HEK293T (cell line): ENCODE results near the gene DCPS.

Experiments
- FOXK2 ChIP-seq: fragments of 450-650 bp; IDR thresholded peaks from 2 replicates; pipeline ENCODE4 v1.6.1; 2016; ENCODE audit warnings: mild to moderate bottlenecking
- FOXM1 ChIP-seq: fragments of 450-650 bp; IDR thresholded peaks from 2 replicates; pipeline ENCODE4 v1.6.1; 2017; ENCODE audit warnings: mild to moderate bottlenecking, borderline replicate concordance
- PKNOX1 ChIP-seq: fragments of 450-650 bp; IDR thresholded peaks from 2 replicates; pipeline ENCODE4 v1.6.1; 2016
- SUZ12 ChIP-seq: fragments of 450-650 bp; IDR thresholded peaks from 2 replicates; pipeline ENCODE4 v1.6.1; 2016; ENCODE audit warnings: mild to moderate bottlenecking
- TARDBP ChIP-seq: fragments of 450-650 bp; IDR thresholded peaks from 2 replicates; pipeline ENCODE4 v1.6.1; 2016

DNA sequence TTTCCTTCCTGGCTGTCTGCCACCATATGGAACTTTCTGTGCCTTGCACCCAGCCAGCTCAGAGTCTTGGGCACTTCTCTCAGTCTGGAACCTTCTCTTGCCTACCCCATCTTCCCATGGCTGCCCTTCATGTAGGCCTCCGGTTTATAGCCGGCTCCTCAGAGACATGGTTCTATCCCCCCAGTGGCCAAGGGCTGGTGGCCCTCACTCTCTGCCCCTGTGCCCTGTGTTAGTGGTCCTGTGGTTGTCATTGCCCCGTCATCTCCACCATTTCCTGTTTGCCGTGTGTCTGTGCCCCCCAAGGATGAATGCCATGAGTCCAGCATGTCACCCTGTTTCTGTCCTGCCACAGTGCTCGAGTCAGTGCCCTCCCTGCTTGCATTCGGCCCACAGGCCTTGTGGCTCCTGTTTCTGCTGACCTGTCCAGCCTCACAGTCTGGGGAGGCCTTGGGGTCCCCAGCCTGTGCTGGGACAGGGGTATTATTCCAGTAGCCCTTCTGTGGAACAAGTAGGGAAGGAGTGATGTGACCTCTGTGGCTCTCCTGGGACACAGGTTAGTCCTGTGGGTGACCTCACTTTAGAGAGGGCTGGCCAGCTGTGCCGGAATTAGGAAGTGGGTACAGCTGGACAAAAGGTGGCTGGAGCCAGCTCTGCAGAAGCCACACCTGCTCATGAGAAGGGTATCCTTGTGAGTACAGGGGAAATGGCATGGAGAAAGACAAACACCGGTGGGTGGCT lies 82.3 kb downstream of the DCPS start:
- TF ChIP-seq PKNOX1 (no peak), TARDBP (no peak), FOXK2 (no peak), SUZ12 (no peak), FOXM1 (no peak)
